GM12873 (cell line): ENCODE data around the gene TFB1M.

Experiments used
- CTCF ChIP-seq: IDR thresholded peaks from 2 replicates; pipeline ENCODE4 v1.5.1; 2012; ENCODE audit warnings: low read depth, mild to moderate bottlenecking, moderate library complexity, low read length, control low read depth; ENCODE audit not compliant: insufficient read depth; ENCODE audit errors: missing control alignments

TFB1M gene

GRCh38 chr6:155219299-155219698, 95.0 kb downstream of the TFB1M start:
- no peak for TF ChIP-seq CTCF

- TF ChIP-seq CTCF, result no peak
Observed at GRCh38 chr6:155216312-155217046, 97.8 kb downstream of the TFB1M start.

- TF ChIP-seq CTCF, result no peak
Observed at GRCh38 chr6:155215906-155216305, 98.4 kb downstream of the TFB1M start.

- TF ChIP-seq CTCF, result no peak
Observed at GRCh38 chr6:155213611-155214372, 100.5 kb downstream of the TFB1M start.

- TF ChIP-seq CTCF, result no peak
Observed at GRCh38 chr6:155212616-155213380, 101.5 kb downstream of the TFB1M start.

GRCh38 chr6:155212106-155212505, 102.2 kb downstream of the TFB1M start:
- TF ChIP-seq CTCF, result no peak

GRCh38 chr6:155207223-155207622, 107.1 kb downstream of the TFB1M start:
- no peak for TF ChIP-seq CTCF
